Keratinocyte (primary cell): ENCODE data around the gene FAM240A. TPM values are rescaled to one million over a fixed set of nuclear protein-coding genes. Genes with fewer than 3 reads are reported as not detected.

ENCODE experiments used
- DNase-seq: peaks from one replicate; pipeline ENCODE4 v3.0.0-alpha.2; 2011; ENCODE audit warnings: low read depth, missing footprints, low spot score
- FAIRE-seq: peaks from 2 replicates; lab custom pipeline; 2011; peaks lifted over from hg19 to GRCh38; lab: Jason Lieb, UNC
- H2AFZ ChIP-seq: 2 replicates; pipeline ENCODE4 v1.6.0; 2012; ENCODE audit warnings: low read length, control low read depth, inconsistent platforms; ENCODE audit not compliant: control insufficient read depth
- H3K27ac ChIP-seq: 2 replicates; pipeline ENCODE4 v1.5.1; 2011; ENCODE audit warnings: low read length; ENCODE audit not compliant: control insufficient read depth, insufficient read depth
- H3K27me3 ChIP-seq: 3 replicates; pipeline ENCODE4 v1.6.0; 2011; ENCODE audit warnings: low read length; ENCODE audit not compliant: control insufficient read depth, insufficient read depth; ENCODE audit errors: extremely low read depth
- H3K36me3 ChIP-seq, 2 experiments: 2 replicates in 1 of 2; 3 replicates in 1 of 2; pipeline ENCODE4 v1.5.1; 2011; ENCODE audit warnings: low read length in 2 of 2, mild to moderate bottlenecking in 1 of 2; ENCODE audit not compliant: control insufficient read depth in 2 of 2, insufficient read depth in 2 of 2; ENCODE audit errors: extremely low read depth in 1 of 2
- H3K4me1 ChIP-seq: 3 replicates; pipeline ENCODE4 v1.5.1; 2011; ENCODE audit warnings: low read length; ENCODE audit not compliant: control insufficient read depth, insufficient read depth; ENCODE audit errors: extremely low read depth
- H3K4me2 ChIP-seq: 3 replicates; pipeline ENCODE4 v1.6.0; 2011; ENCODE audit warnings: low read depth, low read length; ENCODE audit not compliant: control insufficient read depth, insufficient read depth; ENCODE audit errors: extremely low read depth
- H3K4me3 ChIP-seq, 3 experiments: fragments of 200-600 bp in 1 of 3; sonication (generic) in 1 of 3; 2 replicates in 2 of 3; 3 replicates in 1 of 3; pipeline ENCODE4 v1.5.1; 2011 to 2016; ENCODE audit warnings: low read length in 3 of 3, mild to moderate bottlenecking in 3 of 3, control low read depth in 2 of 3, inconsistent platforms in 1 of 3, low read depth in 1 of 3, mixed read lengths in 1 of 3, mixed run types in 1 of 3, moderate library complexity in 1 of 3; ENCODE audit not compliant: control insufficient read depth in 2 of 3, insufficient read depth in 2 of 3; ENCODE audit errors: extremely low read depth in 1 of 3
- H3K79me2 ChIP-seq: 2 replicates; pipeline ENCODE4 v1.6.0; 2012; ENCODE audit warnings: low read length; ENCODE audit not compliant: control insufficient read depth, insufficient read depth
- H3K9ac ChIP-seq: 3 replicates; pipeline ENCODE4 v1.6.0; 2011; ENCODE audit warnings: low read length; ENCODE audit not compliant: control insufficient read depth, insufficient read depth; ENCODE audit errors: extremely low read depth
- H3K9me1 ChIP-seq: 3 replicates; pipeline ENCODE4 v1.6.0; 2011; ENCODE audit warnings: low read length; ENCODE audit not compliant: control insufficient read depth, insufficient read depth; ENCODE audit errors: extremely low read depth
- H3K9me3 ChIP-seq: 2 replicates; pipeline ENCODE4 v1.5.1; 2012; ENCODE audit warnings: low read depth, low read length; ENCODE audit not compliant: control insufficient read depth
- H4K20me1 ChIP-seq: 3 replicates; pipeline ENCODE4 v1.6.0; 2011; ENCODE audit warnings: low read length; ENCODE audit not compliant: control insufficient read depth, insufficient read depth; ENCODE audit errors: extremely low read depth
- CTCF ChIP-seq, 3 experiments: IDR thresholded peaks in 1 of 3; conservative IDR thresholded peaks in 1 of 3; optimal IDR thresholded peaks in 1 of 3; 2 replicates in 2 of 3; 3 replicates in 1 of 3; pipeline versions ENCODE3 to v1.5.1; 2011; ENCODE audit warnings: low read length in 3 of 3, mild to moderate bottlenecking in 3 of 3, moderate library complexity in 2 of 3, control low read depth in 1 of 3, inconsistent platforms in 1 of 3; ENCODE audit not compliant: insufficient read depth in 2 of 3; ENCODE audit errors: extremely low read depth in 1 of 3
- EZH2 ChIP-seq: IDR thresholded peaks from one replicate; pipeline ENCODE4 v1.6.1; 2012; ENCODE audit warnings: inconsistent platforms, mild to moderate bottlenecking, low read length, moderate library complexity
- dilution Hi-C: fragments of 300-500 bp; cut with MboI; formaldehyde crosslinking; loops from one replicate; pipeline ENCODE4 v1.7.0; 2020; ENCODE audit warnings: low sequenced_read_pairs; ENCODE audit not compliant: extremely low pct_ligation_motif_present
- polyA plus RNA-seq, 5 experiments: library from polyadenylated mRNA; depleted of rRNA in 3 of 5; stranded (reverse) in 3 of 5; stranded (forward) in 1 of 5; unstranded in 1 of 5; fragments of >200 nt; gene quantifications; 1 replicate in 1 of 5; 2 replicates in 3 of 5; 3 replicates in 1 of 5; pipeline versions ENCODE4 v1.2.1 to v1.2.3, GENCODE V29; 2011 to 2012; ENCODE audit warnings: missing spikeins in 2 of 5, low read depth in 1 of 5, low replicate concordance in 1 of 5

The FAM240A gene
- polyA plus RNA-seq, 1 donor (not counting 4 experiments of a cell fraction or from before 2014, with no cell fraction given): not detected

- Histone ChIP-seq H3K36me3 (peaks cover 15% of the 10 kb centered on the region in 2 experiments), H3K79me2 (no peaks in the 10 kb centered on the region), H3K9me3 (no peaks in the 10 kb centered on the region), H3K27me3 (no peaks in the 10 kb centered on the region), H3K4me2 (no peak overlapping the region), H3K27ac (no peak overlapping the region), H2AFZ (no peak overlapping the region), H3K9ac (no peak overlapping the region), H4K20me1 (no peaks in the 10 kb centered on the region), H3K9me1 (no peaks in the 10 kb centered on the region), H3K4me1 (no peaks in the 10 kb centered on the region), H3K4me3 (no peak overlapping the region)
- dilution Hi-C loops: no loop called here
- TF ChIP-seq CTCF (optimal IDR thresholded peaks at IDR 0.05 in 1 of 3, IDR thresholded peaks at IDR 0.05 in 1 of 3, conservative IDR thresholded peaks at IDR 0.05 in 1 of 3; ENCODE audit: extremely low read depth in 1 of 3, insufficient read depth in 2 of 3, low read length in 3 of 3) (no peak), EZH2 (no peak)
- FAIRE-seq (no peak), DNase-seq (no peak)
These were observed 55.8 kb downstream of the FAM240A start for GRCh38 chr3:46668116-46668515.

- TF ChIP-seq CTCF (optimal IDR thresholded peaks at IDR 0.05 in 1 of 3, IDR thresholded peaks at IDR 0.05 in 1 of 3, conservative IDR thresholded peaks at IDR 0.05 in 1 of 3; ENCODE audit: extremely low read depth in 1 of 3, insufficient read depth in 2 of 3, low read length in 3 of 3) (no peak), EZH2 (no peak)
- no peak for DNase-seq
- Histone ChIP-seq H3K79me2 (no peaks in the 10 kb centered on the region), H3K27ac (no peak overlapping the region), H3K9me3 (no peaks in the 10 kb centered on the region), H3K27me3 (no peaks in the 10 kb centered on the region), H3K9me1 (no peaks in the 10 kb centered on the region), H4K20me1 (no peaks in the 10 kb centered on the region), H3K4me1 (no peaks in the 10 kb centered on the region), H3K9ac (no peak overlapping the region), H3K4me3 (no peak overlapping the region), H2AFZ (no peak overlapping the region), H3K36me3 (peaks cover 15 to 19% of the 10 kb centered on the region in 2 experiments), H3K4me2 (no peak overlapping the region)
- no peak for FAIRE-seq
- dilution Hi-C loops: no loop called here
These were observed 56.3 kb downstream of the FAM240A start for GRCh38 chr3:46668591-46668990.
